Spinal cord (tissue), 10 donors: Measurements from ENCODE around the gene AVPR1B. TPM values are rescaled to one million over a fixed set of nuclear protein-coding genes. Genes with fewer than 3 reads are reported as not detected.

ENCODE experiments used
- DNase-seq, 6 donors: peaks; one replicate each; pipeline versions ENCODE4 v3.0.0 to v3.0.0-alpha.2; 2013 to 2015; ENCODE audit warnings: low spot score in 6 of 6, low read depth in 4 of 6
- H3K27ac ChIP-seq: one replicate; pipeline ENCODE4 v1.5.1; 2013; ENCODE audit warnings: low read depth, low read length, control low read depth
- H3K27me3 ChIP-seq: one replicate; pipeline ENCODE4 v1.6.1; 2013; ENCODE audit warnings: low read length; ENCODE audit not compliant: control insufficient read depth, insufficient read depth
- H3K36me3 ChIP-seq: one replicate; pipeline ENCODE4 v1.6.1; 2013; ENCODE audit warnings: low read length; ENCODE audit not compliant: control insufficient read depth, insufficient read depth
- H3K4me1 ChIP-seq: one replicate; pipeline ENCODE4 v1.6.1; 2013; ENCODE audit warnings: low read length; ENCODE audit not compliant: control insufficient read depth, insufficient read depth
- H3K4me3 ChIP-seq: one replicate; pipeline ENCODE4 v1.5.1; 2013; ENCODE audit warnings: low read depth, low read length, control low read depth
- H3K9me3 ChIP-seq: one replicate; pipeline ENCODE4 v1.6.1; 2013; ENCODE audit warnings: low read length; ENCODE audit not compliant: control insufficient read depth, insufficient read depth
- WGBS: methylation state at CpG from one replicate; pipeline ENCODE4 v1.1.5; 2013; ENCODE audit warnings: missing lambda C conversion rate; ENCODE audit not compliant: insufficient coverage; 5-methylcytosine and 5-hydroxymethylcytosine counted together
- polyA plus RNA-seq, 2 donors: library from polyadenylated mRNA; unstranded; fragments of 120-200 nt; gene quantifications; one replicate each; pipeline ENCODE4 v1.2.1, GENCODE V29; 2013; ENCODE audit not compliant: insufficient read length in 2 of 2
- total RNA-seq, 2 donors: library from RNA; depleted of rRNA in 1 of 2; stranded (reverse); fragments of 120-200 nt in 1 of 2; fragments of >200 nt in 1 of 2; gene quantifications; one replicate each; pipeline versions ENCODE4 v1.2.3 to v1.2.4, GENCODE V29; 2013 to 2014
- donor health status: healthy.

Gene AVPR1B
- total and polyA plus RNA-seq, 4 donors: 0.12 to 0.50 (median 0.17) TPM; not detected in 1

DNA sequence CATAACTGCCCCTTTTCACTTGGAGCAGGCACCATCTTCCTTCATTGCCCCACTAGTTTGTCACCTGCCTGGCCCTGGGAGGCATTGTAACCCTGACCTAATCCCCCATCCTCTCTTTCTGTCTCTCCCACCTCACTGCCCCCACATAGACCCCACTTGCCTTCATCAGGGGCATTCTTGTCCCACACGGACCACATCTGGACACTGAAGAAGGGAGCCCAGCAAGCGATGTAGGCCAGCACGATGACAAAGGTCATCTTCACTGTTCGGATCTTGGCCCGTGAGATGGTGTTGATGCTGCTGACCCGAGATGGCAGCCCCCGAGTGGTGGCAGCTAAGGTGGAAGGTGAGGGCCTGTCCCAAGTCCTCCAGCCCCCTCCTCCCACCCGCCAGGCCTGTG, 1.4 kb downstream of the AVPR1B start:
- WGBS: 100% methylated on average over 1 of the region's 8 CpGs
- no peak overlapping the region for H3K27ac ChIP-seq
- no peaks in the 10 kb centered on the region for H3K9me3 ChIP-seq
- DNase-seq: no peak
- H3K27me3 ChIP-seq: peaks cover 21% of the 10 kb centered on the region
- peaks cover 15% of the 10 kb centered on the region for H3K4me1 ChIP-seq
- H3K36me3 ChIP-seq: no peaks in the 10 kb centered on the region
- no peak overlapping the region for H3K4me3 ChIP-seq

DNA sequence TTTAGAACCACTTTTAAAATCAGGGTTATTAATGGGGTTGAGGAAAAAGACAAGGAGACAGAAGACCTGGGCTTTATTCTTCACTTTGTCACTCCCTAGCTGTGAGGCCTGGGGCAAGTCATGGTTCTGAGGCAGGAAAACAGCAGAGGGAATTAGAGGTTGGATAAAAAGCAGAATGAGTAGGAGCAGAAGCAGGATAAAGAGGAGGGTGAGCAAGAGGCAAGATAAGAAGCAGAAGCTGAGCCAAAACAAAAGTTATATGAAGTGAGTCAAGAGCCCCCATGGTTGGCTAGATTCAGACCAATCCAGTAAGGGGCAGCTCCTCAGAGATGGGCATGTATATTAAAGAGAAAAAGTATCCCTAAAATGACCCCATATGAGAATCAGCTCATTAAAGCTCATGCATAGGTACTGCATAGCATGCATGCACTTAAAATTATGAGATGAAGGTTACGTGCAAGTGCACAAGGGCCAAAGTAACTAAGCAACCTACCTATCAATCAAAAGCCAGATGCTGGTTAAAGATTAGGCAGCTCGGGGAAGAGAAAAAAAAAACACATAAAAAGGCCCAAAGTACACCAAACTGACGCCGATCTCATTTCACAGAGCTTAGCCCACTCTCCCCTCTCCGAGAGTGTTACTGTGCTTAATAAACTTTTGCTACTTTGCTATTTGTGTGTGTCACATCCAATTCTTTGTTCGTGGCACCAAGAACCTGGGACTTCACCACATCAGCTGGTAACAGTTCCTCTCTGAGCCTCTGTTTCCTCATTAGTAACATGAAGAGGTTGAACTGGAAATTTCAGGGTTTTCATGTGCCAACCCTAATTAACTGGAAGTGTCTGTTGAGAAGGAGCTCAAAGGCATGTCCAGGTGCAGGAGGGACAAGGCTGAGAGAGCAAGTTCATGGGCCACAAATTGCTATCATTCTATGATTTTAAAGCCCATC, 2.2 kb downstream of the AVPR1B start:
- H3K27ac ChIP-seq: no peak overlapping the region
- peaks cover 21% of the 10 kb centered on the region for H3K27me3 ChIP-seq
- peaks cover 15% of the 10 kb centered on the region for H3K4me1 ChIP-seq
- DNase-seq: no peak
- WGBS: no CpG with 5 or more reads among the region's 6 CpGs
- no peaks in the 10 kb centered on the region for H3K36me3 ChIP-seq
- no peak overlapping the region for H3K4me3 ChIP-seq
- no peaks in the 10 kb centered on the region for H3K9me3 ChIP-seq

DNA sequence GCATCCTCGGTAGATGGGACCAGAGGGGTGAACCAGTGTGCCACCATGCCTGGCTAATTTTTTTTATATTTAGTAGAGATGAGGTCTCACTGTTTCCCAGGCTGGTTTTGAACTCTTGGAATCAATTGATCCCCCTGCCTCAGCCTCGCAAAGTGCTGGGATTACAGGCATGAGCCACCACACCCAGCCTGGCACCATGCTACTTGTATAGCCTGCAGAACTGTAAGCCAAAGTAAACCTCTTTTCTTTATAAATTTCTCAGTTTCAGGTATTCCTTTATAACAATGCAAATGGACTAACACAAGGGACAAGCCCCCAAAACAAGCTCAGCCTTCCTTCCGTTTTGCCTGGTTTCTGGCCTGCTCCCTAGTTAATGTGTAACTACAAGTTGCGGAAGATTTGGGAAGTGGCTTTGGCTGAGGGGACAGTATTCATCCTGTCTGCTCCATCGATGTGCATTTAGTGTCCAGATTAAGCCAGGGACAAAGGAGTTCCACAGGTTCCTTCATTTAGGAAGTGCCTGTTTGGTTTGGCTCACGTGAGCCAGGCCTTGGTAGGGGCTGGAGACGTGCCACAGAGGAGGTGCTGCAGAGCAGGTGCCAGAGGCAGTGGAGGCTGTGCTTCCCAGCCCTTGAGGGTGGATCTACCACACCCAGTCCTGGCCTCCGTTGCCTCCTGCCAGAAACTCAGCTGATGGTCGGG, 4.4 kb downstream of the AVPR1B start:
- 79% methylated on average over 7 of the region's 9 CpGs for WGBS
- Histone ChIP-seq H3K9me3 (no peaks in the 10 kb centered on the region), H3K4me1 (peaks cover 13% of the 10 kb centered on the region), H3K36me3 (no peaks in the 10 kb centered on the region), H3K27ac (no peak overlapping the region), H3K27me3 (peaks cover 15% of the 10 kb centered on the region), H3K4me3 (no peak overlapping the region)
- no peak for DNase-seq

DNA sequence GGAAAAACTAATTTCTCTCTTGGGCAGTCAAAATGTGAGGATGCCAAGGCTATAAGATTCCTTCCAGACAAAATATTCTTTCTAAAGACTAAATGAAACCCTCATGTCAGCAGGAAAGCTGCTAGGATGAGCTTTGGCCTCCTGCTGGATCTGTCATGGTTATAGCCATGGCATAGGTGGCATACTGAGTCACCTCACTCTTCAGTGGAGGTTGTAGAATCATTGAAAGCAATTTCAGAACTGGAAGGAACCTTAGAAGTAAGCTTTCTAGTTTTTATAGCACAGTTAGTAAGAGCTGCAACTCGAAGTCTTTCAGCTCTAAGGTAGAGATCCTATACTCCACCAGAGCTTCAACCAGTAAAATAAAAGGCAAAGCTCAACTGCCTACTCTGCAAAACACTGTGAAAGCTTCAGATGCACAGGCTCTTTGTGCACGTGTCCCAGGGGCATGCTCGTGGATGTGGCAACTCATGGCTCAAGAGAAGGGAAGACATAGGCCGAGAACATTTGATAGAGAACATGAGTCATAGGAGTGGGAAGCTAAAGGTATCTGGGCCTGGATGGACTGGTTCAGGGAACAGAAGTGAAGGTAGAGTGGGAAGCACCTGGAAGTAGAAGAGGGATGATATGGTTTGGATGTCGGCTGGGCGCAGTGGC, 5.8 kb downstream of the AVPR1B start:
- 94% methylated on average over 5 of the region's 6 CpGs for WGBS

DNA sequence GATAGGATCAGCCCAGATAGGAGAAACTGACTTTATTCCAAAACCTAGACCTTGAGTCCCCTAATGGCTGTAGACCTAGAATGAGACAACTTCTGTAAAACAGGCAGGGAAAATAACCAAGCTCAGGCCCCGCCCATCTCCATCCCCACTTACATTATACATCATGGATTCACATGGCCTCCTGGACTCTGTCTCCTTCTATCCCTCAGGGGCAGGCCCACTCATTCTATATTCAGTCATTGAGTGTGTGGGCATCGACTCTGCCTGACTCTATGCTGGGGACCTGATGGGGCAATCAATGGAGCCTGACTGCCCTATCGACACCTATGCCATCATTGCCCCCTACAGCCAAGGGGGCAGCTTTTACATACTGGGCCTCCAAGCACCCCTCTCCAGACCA, 6.4 kb downstream of the AVPR1B start:
- WGBS: 100% methylated on average over 3 of the region's 3 CpGs
- DNase-seq: no peak
- Histone ChIP-seq H3K4me3 (no peak overlapping the region), H3K27ac (no peak overlapping the region), H3K4me1 (no peaks in the 10 kb centered on the region), H3K9me3 (no peaks in the 10 kb centered on the region), H3K27me3 (no peaks in the 10 kb centered on the region), H3K36me3 (no peaks in the 10 kb centered on the region)

More for the DNA sequence above, 5.8 kb downstream of the AVPR1B start:
- Histone ChIP-seq H3K4me3 (no peak overlapping the region), H3K9me3 (no peaks in the 10 kb centered on the region), H3K27me3 (peaks cover 1% of the 10 kb centered on the region), H3K27ac (no peak overlapping the region), H3K36me3 (no peaks in the 10 kb centered on the region), H3K4me1 (no peaks in the 10 kb centered on the region)
- DNase-seq: no peak

DNA sequence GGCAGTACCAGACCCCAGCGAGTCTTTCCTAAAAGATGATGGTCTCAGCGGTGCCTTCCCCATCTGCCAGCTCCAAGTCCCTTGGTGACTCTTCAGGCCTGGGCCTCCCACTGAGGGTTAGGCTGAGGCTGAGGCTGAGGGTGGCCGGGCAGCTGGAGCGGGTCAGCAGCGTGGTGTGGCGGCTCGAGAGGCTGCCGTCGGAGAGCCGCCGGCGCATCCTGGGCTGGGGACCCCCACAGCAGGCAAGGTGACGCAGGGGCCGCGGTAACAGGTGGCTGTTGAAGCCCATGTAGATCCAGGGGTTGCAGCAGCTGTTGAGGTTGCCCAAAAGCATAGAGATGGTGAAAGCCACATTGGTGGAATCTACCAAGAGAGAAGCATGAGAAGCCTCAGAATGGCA, 7.0 kb downstream of the AVPR1B start:
- WGBS: 94% methylated on average over 15 of the region's 15 CpGs
- H3K27ac ChIP-seq: no peak overlapping the region
- no peaks in the 10 kb centered on the region for H3K4me1 ChIP-seq
- no peaks in the 10 kb centered on the region for H3K27me3 ChIP-seq
- no peak overlapping the region for H3K4me3 ChIP-seq
- no peaks in the 10 kb centered on the region for H3K9me3 ChIP-seq
- no peak for DNase-seq
- no peaks in the 10 kb centered on the region for H3K36me3 ChIP-seq

DNA sequence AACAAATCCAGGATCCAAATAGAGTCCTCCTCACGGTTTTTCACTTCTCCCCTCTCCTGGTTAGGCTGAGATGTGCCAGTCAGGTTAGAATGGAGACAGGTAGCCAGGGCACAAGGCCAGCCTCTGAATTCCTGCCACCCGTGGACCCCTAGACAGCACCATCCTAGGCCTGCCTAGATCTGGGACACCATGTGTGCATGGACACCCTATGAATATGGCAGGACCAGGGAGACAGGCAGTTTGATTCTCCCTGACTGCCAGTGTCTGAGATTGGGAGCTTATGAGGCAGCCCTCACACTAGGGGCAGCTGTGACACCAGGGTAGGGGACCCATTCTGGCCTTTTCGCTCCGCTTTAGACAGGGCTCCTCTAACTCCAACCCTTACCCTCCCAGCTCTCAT, 7.5 kb downstream of the AVPR1B start:
- Histone ChIP-seq H3K36me3 (no peaks in the 10 kb centered on the region), H3K9me3 (no peaks in the 10 kb centered on the region), H3K27ac (no peak overlapping the region), H3K4me1 (no peaks in the 10 kb centered on the region), H3K4me3 (no peak overlapping the region), H3K27me3 (no peaks in the 10 kb centered on the region)
- WGBS: 87% methylated on average over 4 of the region's 4 CpGs
- DNase-seq: no peak

DNA sequence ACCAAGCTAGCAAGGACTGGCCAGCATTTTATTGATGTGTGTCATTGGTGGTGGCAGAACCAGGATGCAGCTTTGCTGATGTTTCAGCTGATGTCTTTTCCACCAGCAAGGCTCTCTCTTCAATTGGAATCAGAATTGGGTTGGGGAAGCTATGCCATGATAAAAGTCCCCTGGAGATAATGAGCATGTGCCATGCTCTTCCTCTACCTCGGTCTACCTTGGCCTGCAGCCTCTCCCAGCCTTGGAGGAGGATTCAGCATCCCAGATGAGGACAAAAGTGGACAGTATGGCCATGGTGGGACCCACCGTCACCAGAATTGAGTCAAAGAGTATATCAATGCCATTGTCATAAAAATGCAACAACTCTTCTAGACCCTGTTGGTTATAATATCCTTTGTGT, 8.6 kb downstream of the AVPR1B start:
- no peak overlapping the region for H3K27ac ChIP-seq
- no peaks in the 10 kb centered on the region for H3K9me3 ChIP-seq
- 86% methylated on average over 1 of the region's 2 CpGs for WGBS
- H3K4me3 ChIP-seq: no peak overlapping the region
- H3K27me3 ChIP-seq: no peaks in the 10 kb centered on the region
- H3K36me3 ChIP-seq: no peaks in the 10 kb centered on the region
- no peaks in the 10 kb centered on the region for H3K4me1 ChIP-seq
- DNase-seq: no peak

DNA sequence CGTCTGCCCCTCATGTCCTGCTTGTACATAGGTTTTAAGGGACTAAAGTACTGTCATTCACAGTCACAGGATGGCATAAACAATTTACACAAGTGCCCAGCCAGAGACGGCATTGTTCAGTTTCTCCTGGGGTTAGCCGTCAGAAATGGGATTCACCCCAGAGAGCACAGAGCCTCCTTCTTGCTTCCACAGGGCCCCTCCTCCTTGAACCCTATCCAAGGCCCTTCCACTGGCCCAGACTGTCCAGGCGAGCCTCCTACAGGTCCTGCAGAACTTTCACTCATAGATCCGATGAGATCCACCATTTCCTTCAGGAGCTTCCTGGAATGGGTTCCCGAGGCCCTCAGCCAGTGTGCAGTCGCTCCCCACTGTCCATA, 10.0 kb downstream of the AVPR1B start:
- Histone ChIP-seq H3K4me3 (no peak overlapping the region), H3K27me3 (no peaks in the 10 kb centered on the region), H3K4me1 (no peaks in the 10 kb centered on the region), H3K36me3 (no peaks in the 10 kb centered on the region), H3K27ac (no peak overlapping the region), H3K9me3 (no peaks in the 10 kb centered on the region)
- no peak for DNase-seq
- 74% methylated on average over 7 of the region's 7 CpGs for WGBS
